HT-29 (cell line): ENCODE data around the gene MBD4. TPM values are rescaled to one million over a fixed set of nuclear protein-coding genes. Genes with fewer than 3 reads are reported as not detected.

ENCODE experiments used
- DNase-seq: peaks from one replicate; pipeline ENCODE4 v3.0.0-alpha.2; 2015; ENCODE audit warnings: low spot score
- total RNA-seq: library from RNA; depleted of rRNA; stranded (reverse); fragments of >200 nt; shearing (Covaris generic); gene quantifications from 2 replicates; pipeline ENCODE4 v1.2.3, GENCODE V29; 2014

The MBD4 gene
- total RNA-seq, 1 experiment from 2014 or later, result 19.9 TPM

DNA sequence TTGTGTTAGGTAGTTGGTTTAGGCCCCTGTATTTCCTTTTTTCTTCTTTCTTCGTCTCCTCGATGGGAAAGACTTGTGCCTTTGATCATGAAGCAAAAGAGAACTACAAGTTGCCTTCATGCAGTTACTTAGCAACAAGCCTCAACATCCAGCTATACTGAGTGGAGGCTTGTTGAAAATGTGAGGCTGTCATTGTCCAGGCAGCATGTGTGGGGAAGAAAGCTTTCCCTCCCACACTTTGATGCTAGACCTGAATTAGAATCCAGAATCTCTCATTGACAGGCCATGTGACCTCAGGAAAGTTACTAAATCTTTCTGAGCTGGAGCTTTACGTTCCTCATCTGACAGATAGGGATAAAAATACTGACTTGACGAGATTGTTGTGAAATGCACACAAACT, 24.0 kb upstream of the MBD4 start:
- no peak for DNase-seq

DNA sequence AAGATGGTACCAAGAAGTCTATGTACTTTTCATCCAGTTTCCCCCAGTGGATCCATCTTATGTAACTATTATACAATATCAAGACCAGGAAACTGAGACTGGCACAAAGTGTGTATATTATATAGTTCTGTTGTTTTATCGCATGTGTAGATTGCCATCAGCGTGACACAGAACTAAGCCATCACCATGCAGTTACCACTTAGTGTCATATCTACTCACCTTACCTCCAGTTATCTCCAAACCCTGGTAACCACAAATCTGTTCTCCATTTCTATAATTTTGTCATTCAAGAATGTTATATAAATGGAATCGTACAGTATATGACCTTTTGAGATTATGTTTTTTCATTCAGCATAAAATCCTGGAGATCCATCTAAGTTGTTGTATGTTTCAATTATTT, 23.3 kb upstream of the MBD4 start:
- DNase-seq, result no peak

DNA sequence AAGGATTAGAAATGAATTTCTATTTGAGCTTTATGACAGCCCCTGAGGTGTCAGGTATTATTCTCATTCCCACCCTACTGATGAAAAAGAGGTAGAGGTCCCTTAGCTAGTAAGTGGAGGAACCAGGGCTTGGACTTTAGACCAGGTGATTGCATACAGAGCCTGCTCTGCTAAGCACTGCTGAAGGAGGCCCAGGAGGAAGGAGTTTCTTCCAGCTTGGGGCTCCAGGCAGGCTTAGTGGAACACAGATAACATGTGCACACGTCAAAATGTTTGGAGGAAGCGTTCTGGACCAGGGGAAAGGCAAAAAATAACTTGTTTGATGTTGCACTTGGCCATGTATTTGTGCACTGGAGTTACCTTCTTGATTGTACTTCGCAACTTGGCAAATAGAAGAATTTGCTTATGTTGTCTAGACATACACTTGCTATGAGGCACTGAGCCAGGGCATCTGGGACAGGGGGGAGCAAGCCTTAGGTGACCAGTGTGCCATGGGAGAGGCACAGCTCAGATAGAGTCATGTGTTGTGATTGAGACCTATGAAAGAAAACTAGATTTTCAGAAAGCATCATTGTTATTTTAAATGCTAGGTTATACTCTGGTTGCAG, 22.7 kb upstream of the MBD4 start:
- DNase-seq, result no peak

DNA sequence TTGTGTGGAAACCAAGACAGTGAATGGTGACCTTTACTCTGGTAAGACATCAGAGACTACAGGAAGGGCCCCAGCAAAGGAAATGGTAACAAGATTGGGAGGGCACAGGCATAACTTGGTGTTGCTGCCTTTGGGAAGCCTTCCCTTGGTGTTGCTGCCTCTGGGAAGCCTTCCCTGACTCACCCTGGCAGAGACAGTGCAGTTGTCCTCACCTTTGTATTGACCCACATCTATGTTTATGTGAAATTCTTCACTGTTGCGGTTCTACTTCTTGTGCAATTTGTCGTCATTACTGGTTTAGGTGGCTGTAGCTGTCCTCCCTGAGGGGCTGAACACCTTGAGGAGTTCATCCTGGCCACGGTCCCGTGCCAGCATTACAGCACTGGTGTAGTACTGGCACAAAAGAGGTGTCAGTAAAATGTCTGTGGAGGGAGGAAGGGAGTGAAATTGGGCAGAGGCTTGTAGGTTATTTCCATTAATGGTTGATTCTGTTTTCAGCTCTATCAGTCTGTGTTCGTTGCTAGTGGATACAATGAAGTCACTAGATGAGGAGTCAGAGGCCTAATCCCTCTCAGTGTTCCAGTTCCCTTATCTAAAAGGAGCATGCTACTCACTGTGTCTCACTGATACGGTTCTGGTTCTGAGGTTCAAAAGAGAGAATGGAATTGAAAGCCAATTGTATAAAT, 21.9 kb upstream of the MBD4 start:
- no peak for DNase-seq

DNA sequence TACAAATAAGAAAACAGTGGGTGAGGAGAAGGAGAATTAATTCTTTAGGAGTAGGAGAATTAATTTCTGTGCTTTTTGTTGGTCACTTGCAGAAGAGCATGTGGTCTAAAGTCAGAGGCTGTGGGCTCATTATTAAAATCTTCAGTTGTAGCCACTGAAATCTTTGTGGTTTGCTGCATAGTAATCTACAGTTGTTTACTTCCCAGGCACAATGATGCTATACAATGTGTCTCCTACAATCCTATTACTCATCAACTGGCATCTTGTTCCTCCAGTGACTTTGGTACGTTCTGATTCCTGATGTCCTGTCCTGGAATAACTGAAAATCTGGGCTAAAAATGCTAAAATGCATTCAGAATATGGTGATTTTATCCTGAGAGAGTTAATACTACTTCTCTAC, 21.3 kb upstream of the MBD4 start:
- DNase-seq, result no peak

DNA sequence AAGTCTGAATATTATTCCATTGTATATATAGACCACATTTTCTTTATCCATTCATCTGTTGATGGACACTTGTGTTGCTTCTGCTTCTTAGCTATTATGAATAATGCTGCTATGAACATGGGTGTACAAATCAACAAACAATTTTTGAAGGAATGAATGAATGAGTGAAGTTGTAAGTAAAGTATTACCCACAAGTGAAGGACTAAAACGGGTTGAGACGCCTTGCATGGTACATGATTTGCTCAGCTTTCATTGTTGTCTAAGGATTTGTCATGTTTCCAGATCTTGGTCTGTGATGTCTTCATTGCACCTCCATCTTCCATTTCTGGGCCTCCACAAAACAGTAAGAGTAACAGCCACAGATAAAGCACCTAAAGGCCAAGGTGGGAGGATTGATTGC, 20.8 kb upstream of the MBD4 start:
- no peak for DNase-seq

DNA sequence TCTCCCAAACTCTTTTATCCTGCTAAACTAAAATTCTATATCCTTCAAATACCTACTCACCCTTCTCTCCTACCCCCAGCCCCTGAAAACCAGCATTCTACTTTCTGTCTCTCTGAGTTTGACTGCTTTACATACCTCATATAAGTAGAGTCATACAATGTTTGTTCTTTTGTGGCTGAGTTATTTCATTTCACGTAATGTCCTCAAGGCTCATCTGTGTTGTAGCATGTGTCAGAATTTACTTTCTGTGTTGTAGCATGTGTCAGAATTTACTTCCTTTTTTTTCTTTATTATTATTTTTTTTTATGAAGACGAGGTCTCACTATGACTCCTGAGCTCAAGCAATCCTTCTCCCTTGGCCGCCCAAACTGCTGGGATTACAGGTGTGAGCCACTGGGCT, 20.4 kb upstream of the MBD4 start:
- no peak for DNase-seq

DNA sequence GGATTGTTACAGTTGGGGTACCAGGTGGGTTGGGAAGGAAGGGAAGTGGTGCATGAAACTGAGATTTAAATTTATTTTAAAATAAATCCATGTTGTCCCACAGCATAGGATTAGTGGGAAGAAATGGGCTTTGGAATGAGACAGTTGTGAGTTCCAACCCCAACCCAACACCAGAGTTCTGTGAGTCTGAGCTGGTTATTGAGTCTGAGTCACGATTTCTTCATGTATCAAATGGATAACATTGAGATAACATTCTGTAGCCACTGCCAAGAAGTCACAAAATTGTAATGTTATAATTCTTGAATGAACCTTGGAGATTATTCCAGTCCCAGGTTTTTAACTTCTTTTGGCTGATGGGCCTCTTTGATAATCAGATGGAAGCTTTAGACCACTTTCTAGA, 14.0 kb upstream of the MBD4 start:
- DNase-seq, result no peak

DNA sequence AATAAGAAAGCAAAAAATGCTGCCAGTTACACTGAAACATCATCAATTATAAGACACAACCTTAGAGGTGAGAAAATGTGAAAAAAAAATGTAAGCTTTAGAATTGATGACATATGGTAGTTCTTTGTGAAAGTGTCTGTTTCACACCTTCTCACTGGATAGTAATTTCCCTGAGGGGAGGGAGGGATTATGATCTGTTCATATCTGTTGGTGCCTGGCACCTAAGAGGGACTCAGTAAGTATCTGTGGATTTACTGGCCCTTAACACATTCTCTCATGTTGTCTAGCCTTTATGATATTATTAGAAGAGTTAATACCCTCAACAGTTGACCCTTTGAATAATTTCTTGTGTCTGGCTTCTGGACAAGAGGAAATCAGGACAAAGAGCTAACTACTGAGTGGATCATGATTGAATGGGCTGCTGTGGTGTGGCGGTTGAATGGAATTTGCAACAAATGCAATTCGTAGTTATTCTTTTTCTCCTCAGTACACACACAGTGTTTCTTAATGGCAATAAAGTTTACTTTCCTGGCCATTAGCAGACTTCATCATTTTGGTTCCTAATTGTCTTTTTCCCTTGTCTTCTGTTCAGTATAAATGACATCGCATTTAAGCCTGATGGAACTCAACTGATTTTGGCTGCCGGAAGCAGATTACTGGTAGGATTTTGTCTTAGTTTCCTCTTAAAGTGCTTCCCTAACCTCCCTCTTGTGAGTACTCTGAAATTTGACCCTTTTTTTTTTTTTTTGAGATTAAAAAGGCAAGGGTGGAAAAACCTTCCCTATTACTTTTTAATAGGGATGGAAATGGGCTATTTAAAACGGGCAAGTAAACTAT, 9.7 kb upstream of the MBD4 start:
- DNase-seq, result no peak

DNA sequence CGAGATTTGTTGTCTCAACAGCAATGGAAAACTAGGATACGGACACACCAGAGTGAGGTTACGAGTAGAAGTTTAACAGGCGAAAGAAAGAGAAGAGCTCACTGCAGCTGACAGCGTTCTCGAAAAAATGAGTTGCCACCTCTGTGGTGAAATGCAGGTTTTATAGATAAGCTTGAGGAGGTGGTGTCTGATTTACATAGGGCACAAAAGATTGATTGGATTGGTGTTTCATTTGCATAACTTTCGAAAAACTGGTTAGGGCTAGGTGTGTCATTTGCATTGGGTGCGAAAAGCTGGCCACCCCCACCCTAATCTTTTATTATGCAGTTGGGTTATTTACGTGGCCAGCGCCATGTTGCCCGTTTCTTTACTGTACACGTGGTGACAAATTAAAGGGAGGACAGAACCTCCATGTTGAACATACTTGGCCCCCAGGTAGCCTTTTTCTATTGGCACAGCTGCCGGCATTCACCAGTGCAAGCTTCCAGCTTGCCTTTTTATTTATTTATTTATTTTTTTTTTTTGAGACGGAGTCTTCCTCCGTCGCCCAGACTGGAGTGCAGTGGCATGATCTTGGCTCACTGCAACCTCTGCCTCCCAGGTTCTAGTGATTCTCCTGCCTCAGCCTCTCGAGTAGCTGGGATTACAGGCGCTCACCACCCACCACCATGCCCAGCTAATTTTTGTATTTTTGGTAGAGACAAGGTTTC, 8.6 kb upstream of the MBD4 start:
- DNase-seq, result no peak

DNA sequence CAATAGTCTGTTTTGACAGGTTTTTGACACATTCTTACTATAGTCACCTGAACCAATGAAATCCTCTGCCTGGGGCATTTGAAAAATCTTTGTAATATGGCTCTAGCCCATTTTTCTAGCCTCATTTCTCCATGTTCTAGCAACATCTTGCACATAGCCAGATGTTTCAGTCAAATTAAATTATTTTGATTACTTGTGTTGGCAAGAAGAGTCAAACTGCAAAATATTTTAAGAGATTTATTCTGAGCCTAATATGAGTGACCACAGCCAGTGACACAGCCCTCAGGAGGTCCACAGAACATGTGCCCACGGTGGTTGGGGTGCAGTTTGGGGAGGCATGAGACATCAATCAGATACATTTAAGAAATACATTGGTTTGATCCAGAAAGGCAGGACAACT, 7.2 kb upstream of the MBD4 start:
- no peak for DNase-seq

DNA sequence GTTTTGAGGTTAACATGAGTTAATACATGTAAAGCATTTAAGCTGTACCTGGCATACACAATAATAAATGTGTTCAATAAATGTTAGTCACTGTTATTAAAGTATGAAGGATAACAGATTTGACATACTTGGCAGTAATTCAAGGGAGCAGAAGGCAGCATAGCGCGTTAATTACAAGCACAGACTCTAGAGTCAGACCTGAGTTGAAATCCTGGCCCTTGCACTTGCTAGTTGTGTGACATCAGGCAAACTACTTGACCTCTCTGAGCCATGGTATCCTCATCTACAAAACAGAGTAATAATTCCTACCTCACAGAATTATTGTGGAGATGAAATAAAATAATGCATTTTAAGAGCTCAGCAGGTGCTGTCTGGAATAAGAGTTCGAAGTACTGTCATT, 5.7 kb upstream of the MBD4 start:
- DNase-seq, result no peak

DNA sequence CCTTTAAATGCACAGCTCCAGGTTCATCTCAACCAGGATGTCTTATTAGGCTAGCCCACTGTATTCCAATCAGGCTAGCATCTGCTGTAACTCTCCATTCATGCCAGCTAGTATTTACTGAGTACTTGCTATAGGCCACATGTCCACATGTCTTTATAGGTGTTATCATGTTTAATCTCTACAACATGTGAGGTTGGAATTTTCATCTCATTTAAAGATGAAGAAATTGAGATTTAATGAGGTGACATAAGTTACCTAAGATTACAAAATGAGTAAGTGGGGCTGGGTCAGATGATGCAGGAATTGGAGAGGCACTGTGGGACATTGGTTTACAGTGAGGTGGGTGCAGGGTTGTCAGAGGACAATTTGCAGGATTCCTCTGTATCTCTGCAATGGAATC, 3.2 kb upstream of the MBD4 start:
- no peak for DNase-seq

DNA sequence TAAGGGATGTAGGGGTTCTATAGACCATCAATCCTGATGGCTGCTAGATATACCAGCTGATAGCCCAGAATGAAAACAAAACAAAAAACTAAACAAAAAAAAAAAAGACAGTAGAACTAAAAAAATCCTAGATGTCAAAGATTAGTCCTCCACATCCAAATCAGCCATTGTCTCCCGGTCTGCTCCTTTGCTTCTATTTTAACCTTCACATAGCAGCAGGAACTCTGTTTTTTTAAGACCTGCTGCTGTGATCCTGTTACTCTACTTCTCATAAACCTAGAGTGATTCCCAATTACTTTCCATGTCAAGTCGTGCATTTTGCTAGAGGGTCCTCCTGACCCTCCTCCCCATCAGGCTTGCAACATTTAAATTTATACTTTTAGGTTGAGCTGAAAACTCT, 2.7 kb upstream of the MBD4 start:
- no peak for DNase-seq

DNA sequence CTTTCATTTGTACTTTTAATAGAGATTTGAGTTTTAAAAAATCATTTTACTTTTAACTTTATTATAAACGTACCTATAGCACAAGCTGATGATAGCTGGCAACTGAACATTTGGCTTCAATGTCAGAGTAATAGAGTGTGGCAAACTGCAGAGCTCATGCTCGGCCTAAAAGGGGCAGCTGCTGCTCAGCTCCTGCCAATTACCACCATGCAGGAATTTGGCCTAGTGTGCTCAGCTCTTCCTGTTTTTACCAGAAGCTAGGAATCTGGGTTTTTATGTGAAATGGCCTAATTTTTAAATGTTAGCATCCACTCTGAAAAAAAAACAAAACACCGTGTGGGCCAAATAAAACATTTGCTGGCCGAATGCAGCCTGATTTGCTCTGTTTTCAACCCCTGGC, 2.0 kb upstream of the MBD4 start:
- peak; percentile 15 for DNase-seq

DNA sequence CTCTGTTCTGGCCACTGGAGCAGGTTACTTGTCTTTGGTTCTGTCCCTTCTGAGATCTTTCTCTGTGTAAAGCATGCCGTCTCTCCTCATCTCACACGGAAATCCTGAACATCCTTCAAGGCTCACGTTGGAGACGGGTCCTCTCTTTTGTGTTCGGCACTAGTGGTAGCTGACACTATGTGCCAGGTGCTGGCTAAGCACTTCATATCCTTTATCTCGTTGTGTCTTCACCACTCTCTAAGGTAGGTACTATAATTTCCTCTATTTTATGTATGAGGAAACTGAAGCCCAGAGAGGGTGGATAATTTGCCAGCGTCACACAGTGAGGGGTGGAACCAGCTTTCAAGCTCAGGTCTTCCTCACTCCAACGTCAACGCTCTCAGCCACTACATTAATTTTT, 1.5 kb upstream of the MBD4 start:
- DNase-seq, result no peak

DNA sequence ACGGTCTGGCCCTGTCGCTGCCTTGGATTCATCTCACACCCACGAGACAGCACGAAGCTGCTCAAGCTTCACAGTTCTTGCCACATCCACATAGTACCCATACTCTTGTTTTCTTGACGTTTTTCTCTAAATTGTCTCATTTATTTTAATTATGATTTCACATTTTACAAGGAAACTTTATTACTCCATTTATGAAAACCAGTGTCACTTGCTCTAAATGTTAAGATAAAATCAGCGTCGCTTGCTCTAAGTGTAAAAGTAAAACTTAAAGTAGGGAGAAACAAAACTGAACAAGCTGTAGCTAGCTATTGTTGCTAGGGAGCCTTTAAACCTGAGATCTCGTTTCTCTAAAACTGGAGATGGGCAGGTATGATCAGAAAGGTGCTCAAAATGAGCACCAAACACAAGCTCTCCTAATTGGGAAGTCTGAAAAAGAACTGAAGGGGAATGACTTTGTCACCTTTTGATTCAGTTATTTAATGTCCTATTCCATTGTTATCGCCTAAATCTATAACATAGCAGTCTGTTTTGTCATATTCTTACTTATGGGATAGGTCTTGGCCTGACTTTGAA, 956 bp upstream of the MBD4 start:
- peak; percentile 52 for DNase-seq

DNA sequence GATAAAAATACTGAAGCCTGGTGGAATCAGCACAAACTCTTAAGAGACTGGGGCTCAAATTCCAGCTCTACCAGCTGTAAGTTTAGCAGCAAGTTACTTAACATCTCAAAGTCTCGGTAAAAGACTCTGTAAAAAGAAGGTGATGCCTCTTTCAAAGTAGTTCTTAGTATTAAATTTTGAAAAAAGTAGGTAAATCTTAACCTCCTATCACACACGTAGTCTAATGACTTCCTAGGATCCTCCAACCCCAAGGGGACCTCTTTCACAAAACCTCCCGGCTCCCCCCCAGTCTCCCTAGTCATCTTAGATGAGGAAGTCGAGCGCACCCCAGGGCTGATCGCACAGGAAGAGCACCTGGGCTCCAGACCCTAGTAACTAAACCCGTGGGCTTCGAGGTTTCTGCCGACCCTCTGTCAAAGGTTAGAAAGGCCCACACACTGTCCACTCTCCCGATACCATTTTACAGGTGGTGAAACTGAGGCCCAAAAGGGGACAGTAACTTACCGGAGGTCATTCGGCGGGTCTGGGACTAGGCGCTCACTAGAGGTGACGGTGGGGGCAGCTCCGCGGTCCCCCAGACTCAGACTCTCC, 427 bp downstream of the MBD4 start:
- peak; percentile 61 for DNase-seq

DNA sequence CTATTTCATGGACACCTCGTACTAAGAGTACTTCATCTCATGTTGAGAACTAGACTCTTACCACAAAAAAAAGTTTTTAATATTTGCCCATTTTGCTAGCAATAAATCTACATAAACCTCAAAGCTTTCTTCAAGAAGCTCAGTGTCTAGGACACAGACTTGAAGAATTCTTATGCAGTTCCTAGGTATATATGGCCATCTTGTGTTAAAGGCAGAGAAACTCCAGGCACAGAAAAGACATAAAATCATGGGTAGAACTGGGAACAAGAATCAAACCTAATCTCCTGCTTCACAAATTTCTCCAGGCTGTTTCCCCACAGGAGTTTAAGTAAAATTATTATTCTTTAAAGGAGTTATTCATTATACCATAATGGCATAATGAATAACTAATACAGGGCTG, 4.4 kb downstream of the MBD4 start:
- DNase-seq, result no peak

DNA sequence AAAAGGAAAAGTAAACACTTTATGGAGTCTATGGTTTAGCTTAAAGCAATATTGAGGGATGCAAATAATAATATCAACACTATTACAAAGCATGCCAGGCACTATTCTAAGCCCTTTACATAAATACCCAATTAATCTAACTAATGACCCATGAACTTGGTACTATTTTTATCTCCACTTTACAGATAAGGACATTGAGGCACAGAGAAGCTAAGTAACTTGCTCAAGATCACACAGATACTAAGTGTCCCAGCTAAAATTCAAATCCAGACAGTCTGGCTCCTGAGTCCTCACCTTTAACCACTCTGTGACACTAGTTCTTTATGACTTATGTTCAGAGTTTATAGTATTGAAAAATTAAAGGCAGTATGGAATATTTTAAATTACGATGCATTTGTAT, 5.6 kb downstream of the MBD4 start:
- no peak for DNase-seq

DNA sequence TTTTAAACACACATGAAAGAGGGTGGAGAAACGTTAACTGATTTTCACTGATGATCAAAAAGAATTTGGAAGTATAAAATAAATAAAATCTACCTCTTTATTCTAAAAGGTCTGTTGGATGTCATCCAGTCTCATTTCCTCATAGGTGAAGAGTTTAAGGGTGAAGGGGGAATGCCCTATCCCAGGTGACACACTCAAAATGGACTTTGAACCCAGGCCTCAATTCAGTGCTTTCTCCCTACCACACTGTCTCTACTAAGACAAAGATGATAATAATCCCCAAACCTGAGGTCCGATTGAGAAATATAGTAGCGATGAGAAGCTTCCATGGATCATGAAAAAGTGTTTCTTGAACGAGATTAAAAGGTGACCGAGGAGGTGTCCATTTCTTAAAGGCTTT, 6.2 kb downstream of the MBD4 start:
- DNase-seq, result no peak

DNA sequence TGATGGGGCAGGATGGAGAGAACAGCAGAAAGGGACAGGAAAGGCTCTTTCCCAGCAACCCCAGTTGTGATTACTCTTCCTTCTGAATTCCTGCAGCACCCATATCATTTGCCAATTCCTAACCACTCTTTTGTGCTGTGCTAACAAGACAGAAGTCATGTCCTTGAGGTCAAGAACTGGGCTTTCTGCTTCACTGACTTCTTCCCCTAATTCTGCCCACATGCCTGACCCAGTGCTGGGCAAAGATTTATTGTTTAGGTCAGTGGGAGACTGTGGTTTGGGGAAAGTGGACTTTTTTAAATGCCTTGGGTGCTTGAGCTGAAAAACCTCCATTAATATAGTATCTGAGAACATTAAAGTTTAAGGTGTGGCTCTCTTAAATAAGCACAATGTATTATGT, 7.1 kb downstream of the MBD4 start:
- no peak for DNase-seq
